ENCODE data around the gene GATC. TPM values are rescaled to one million over a fixed set of nuclear protein-coding genes. Genes with fewer than 3 reads are reported as not detected.

GATC gene, protein sequence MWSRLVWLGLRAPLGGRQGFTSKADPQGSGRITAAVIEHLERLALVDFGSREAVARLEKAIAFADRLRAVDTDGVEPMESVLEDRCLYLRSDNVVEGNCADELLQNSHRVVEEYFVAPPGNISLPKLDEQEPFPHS
- total RNA-seq (30.2 TPM), polyA plus RNA-seq (10 to 100 TPM; 13.7 to 19.9 (median 16.9) TPM)

DNA sequence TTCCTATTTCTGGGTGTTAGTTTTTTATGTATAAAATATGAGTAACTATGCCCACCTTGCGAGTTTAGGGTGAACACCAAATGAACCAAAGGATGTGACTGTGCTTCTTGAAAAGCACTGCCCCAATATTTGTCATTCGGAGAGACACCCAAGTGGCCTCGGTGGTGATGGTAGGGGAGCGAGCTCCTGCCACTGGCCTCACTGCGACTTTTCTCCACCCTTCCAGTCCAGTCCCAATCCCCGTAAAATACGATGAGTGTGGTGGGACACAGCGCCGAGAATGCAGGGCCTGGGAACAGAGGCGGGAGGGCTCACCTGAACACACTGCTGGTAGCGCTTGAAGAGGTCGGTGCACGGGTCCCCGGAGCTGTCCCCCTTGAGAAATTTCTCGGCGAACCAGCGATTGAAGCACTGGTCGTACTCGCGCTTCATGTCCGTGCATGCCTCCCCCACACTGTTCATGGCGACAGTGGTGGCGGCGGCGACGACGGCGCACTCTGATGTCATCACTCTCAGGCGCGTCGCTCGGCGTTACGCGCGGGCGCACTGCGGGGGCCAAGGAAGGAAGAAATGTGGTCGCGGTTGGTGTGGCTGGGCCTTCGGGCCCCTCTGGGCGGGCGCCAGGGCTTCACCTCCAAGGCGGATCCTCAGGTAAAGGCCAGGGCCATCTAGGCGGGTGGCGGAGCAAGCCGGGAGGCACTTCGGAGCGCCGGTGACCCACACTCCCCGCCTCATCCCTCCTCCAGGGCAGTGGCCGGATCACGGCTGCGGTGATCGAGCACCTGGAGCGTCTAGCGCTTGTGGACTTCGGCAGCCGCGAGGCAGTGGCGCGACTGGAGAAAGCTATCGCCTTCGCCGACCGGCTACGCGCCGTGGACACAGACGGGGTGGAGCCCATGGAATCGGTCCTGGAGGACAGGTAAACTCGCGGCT, at the start of gene GATC, which contains the start of gene TRIAP1:
Gene GATC, plus strand, starts transcription at position 534 of the 933 bp plus-strand sequence. Its CDS starts 37 bp downstream, at position 571.
Gene TRIAP1, minus strand, starts transcription at position 474 of the 933 bp plus-strand sequence. Its CDS starts 12 bp downstream, at position 462.
- peaks cover 8 to 36% (median 25%) of the 10 kb centered on the region in 4 donors for H3K4me1 Mint-ChIP-seq

DNA sequence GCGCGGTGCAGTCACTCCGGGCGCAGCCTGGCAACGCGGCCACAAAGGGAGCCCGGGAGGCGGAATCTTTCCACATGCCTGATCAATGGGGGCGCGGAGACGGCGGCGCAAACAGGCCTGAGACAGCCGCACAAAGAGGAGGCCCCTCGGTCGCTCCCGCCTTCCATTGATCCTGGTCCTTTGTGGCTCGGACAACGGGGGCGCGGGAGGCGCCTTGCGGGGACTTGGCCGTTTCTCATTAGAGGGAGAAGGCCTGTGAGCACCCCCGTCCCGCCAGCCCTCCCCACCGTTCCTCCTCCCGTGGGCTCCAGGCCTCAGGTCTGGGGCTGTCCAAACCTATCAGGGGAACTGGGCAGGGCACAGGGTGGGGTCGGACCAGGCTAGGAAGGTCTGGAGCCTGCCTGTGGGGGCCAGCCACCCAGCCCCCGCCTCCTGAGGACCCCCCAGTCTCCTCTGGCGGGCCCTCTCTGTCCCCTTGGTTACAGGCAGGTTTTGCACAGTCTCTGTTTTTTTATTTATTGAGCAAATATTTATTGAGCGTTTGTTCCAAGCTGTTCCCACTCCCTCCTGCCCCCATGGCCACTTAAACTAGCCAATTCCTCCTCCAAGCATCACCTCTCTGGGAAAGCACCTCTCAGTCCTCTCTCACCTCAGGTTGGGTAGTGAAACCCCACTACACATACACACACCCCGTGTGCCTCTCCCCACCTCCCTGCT, 48.3 kb upstream of the GATC start:
- no peak for DNase-seq
- no peak overlapping the region for H3K27ac Mint-ChIP-seq
- no peaks in the 10 kb centered on the region for H3K9me3 Mint-ChIP-seq
- Histone ChIP-seq H3K27ac (ENCODE audit: insufficient read depth, low read length, poor library complexity, severe bottlenecking) (no peak overlapping the region), H3K4me1 (ENCODE audit: control insufficient read depth, insufficient read depth, low read length, poor library complexity, severe bottlenecking) (peaks cover 4% of the 10 kb centered on the region), H3K27me3 (ENCODE audit: control insufficient read depth, insufficient read depth, low read length) (peaks cover 6% of the 10 kb centered on the region), H3K36me3 (ENCODE audit: control insufficient read depth, insufficient read depth, low read length) (no peaks in the 10 kb centered on the region), H3K4me3 (ENCODE audit: low read depth, low read length) (no peak overlapping the region), H3K9me3 (ENCODE audit: control insufficient read depth in 2 of 2, low read length in 2 of 2) (no peaks in the 10 kb centered on the region)
- no peak for ATAC-seq (ENCODE audit: low read depth in 2 of 2)
- no peaks in the 10 kb centered on the region for H3K36me3 Mint-ChIP-seq
- H3K4me3 Mint-ChIP-seq, result no peak overlapping the region
- peaks cover 0 to 4% (median 1%) of the 10 kb centered on the region in 4 donors for H3K4me1 Mint-ChIP-seq
- H3K27me3 Mint-ChIP-seq, result peaks cover 10% of the 10 kb centered on the region

More for the DNA sequence above, at the start of gene GATC, which contains the start of gene TRIAP1:
- ATAC-seq (ENCODE audit: low read depth in 2 of 2) (peak; percentile 96 to 98), DNase-seq (peak; percentile 81 to 90 (median 86))
- Mint-ChIP-seq H3K9me3 (no peaks in the 10 kb centered on the region), H3K27ac (peak within 1 kb of the TSS; percentile 99 to 100 (median 100)), H3K4me3 (peak within 1 kb of the TSS; percentile 95 to 99 (median 98)), H3K27me3 (no peaks in the 10 kb centered on the region), H3K36me3 (peaks cover 12% of the 10 kb centered on the region)
- Histone ChIP-seq H3K4me3 (ENCODE audit: low read depth, low read length) (peak within 1 kb of the TSS; percentile 91), H3K9me3 (ENCODE audit: control insufficient read depth in 2 of 2, low read length in 2 of 2) (no peaks in the 10 kb centered on the region), H3K27ac (ENCODE audit: insufficient read depth, low read length, poor library complexity, severe bottlenecking) (peak within 1 kb of the TSS; percentile 86), H3K27me3 (ENCODE audit: control insufficient read depth, insufficient read depth, low read length) (no peaks in the 10 kb centered on the region), H3K36me3 (ENCODE audit: control insufficient read depth, insufficient read depth, low read length) (peaks cover 24% of the 10 kb centered on the region), H3K4me1 (ENCODE audit: control insufficient read depth, insufficient read depth, low read length, poor library complexity, severe bottlenecking) (peaks cover 26% of the 10 kb centered on the region)

DNA sequence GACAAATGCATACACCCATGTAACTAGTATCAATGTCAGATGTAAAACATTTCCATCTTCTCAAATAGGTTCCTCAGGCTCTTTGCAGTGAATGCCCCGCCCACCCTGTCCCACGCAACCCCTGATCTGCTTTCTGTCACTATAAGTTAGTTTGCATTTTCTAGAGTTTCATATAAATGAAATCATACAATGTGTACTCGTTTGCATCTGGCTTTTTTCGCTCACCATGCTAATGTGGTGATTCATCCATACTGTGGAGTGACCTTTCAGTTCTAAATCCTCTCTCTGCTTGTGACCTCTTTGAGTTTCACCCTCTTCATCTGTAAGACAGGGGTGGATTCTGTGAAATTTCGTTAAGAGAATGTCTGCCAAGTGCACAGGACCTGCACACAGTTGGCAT, 46.7 kb upstream of the GATC start:
- no peak overlapping the region for H3K27ac Mint-ChIP-seq
- Histone ChIP-seq H3K36me3 (ENCODE audit: control insufficient read depth, insufficient read depth, low read length) (no peaks in the 10 kb centered on the region), H3K27ac (ENCODE audit: insufficient read depth, low read length, poor library complexity, severe bottlenecking) (no peak overlapping the region), H3K4me3 (ENCODE audit: low read depth, low read length) (no peak overlapping the region), H3K4me1 (ENCODE audit: control insufficient read depth, insufficient read depth, low read length, poor library complexity, severe bottlenecking) (peaks cover 3% of the 10 kb centered on the region), H3K27me3 (ENCODE audit: control insufficient read depth, insufficient read depth, low read length) (peaks cover 6% of the 10 kb centered on the region), H3K9me3 (ENCODE audit: control insufficient read depth in 2 of 2, low read length in 2 of 2) (peaks cover 0 to 2% of the 10 kb centered on the region in 2 experiments)
- H3K9me3 Mint-ChIP-seq, result peaks cover 0 to 2% (median 0%) of the 10 kb centered on the region in 7 donors
- ATAC-seq (ENCODE audit: low read depth in 2 of 2) (no peak), DNase-seq (no peak)
- H3K4me1 Mint-ChIP-seq, result peaks cover 0 to 6% (median 5%) of the 10 kb centered on the region in 4 donors
- H3K4me3 Mint-ChIP-seq, result no peak overlapping the region
- H3K27me3 Mint-ChIP-seq, result peaks cover 12% of the 10 kb centered on the region
- no peaks in the 10 kb centered on the region for H3K36me3 Mint-ChIP-seq

DNA sequence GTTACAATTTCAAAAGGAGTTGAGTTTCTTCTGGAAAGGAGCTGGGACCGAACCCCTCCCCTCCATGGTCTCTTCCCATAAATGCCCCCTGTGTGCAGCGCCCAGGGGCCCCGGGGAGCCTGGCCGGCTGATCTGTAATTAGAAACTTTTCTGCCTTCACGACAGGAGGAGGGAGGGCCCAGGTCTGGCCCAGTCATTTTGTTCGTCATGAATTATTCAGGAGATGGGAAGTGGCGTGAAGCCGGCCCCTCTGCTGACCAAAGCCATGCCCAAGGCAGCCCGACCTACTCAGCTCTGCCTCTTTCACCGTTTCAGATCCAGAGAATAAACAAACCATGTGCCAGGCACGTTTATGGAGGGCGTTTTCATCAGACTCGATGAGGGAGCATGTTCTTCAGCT, 44.0 kb upstream of the GATC start:
- no peak overlapping the region for H3K27ac ChIP-seq (ENCODE audit: insufficient read depth, low read length, poor library complexity, severe bottlenecking)
- Mint-ChIP-seq H3K27ac (no peak overlapping the region), H3K9me3 (peaks cover 0 to 2% (median 0%) of the 10 kb centered on the region in 7 donors), H3K4me1 (peaks cover 0 to 6% (median 4%) of the 10 kb centered on the region in 4 donors), H3K4me3 (no peak overlapping the region), H3K27me3 (peaks cover 17% of the 10 kb centered on the region), H3K36me3 (no peaks in the 10 kb centered on the region)
- H3K27me3 ChIP-seq (ENCODE audit: control insufficient read depth, insufficient read depth, low read length), result peaks cover 6% of the 10 kb centered on the region
- no peak overlapping the region for H3K4me3 ChIP-seq (ENCODE audit: low read depth, low read length)
- DNase-seq, result no peak
- no peaks in the 10 kb centered on the region for H3K4me1 ChIP-seq (ENCODE audit: control insufficient read depth, insufficient read depth, low read length, poor library complexity, severe bottlenecking)
- H3K36me3 ChIP-seq (ENCODE audit: control insufficient read depth, insufficient read depth, low read length), result no peaks in the 10 kb centered on the region
- peaks cover 0 to 2% of the 10 kb centered on the region in 2 experiments for H3K9me3 ChIP-seq (ENCODE audit: control insufficient read depth in 2 of 2, low read length in 2 of 2)
- ATAC-seq (ENCODE audit: low read depth in 2 of 2), result no peak

DNA sequence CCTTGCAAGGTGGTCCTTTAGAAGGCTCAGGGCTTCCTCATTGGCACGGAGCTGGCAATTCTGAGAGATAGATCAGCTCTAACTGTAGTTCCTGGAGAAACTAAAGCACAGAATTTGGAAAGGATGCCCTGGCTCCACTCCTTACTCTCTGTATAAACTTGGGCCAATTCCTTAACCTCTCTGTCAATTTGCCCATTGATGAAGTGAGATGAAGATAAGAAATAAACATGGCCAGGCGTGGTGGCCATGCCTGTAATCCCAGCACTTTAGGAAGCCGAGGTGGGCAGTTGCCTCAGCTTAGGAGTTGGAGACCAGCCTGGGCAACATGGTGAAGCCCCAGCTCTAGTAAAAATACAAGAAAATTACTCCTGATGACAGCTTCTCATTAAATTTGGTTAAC, 42.4 kb upstream of the GATC start:
- H3K4me3 Mint-ChIP-seq, result no peak overlapping the region
- Histone ChIP-seq H3K9me3 (ENCODE audit: control insufficient read depth in 2 of 2, low read length in 2 of 2) (peaks cover 0 to 2% of the 10 kb centered on the region in 2 experiments), H3K4me1 (ENCODE audit: control insufficient read depth, insufficient read depth, low read length, poor library complexity, severe bottlenecking) (no peaks in the 10 kb centered on the region), H3K27me3 (ENCODE audit: control insufficient read depth, insufficient read depth, low read length) (peaks cover 3% of the 10 kb centered on the region), H3K36me3 (ENCODE audit: control insufficient read depth, insufficient read depth, low read length) (no peaks in the 10 kb centered on the region), H3K4me3 (ENCODE audit: low read depth, low read length) (no peak overlapping the region), H3K27ac (ENCODE audit: insufficient read depth, low read length, poor library complexity, severe bottlenecking) (no peak overlapping the region)
- no peak overlapping the region for H3K27ac Mint-ChIP-seq
- no peak for ATAC-seq (ENCODE audit: low read depth in 2 of 2)
- H3K36me3 Mint-ChIP-seq, result no peaks in the 10 kb centered on the region
- peaks cover 0 to 2% (median 0%) of the 10 kb centered on the region in 7 donors for H3K9me3 Mint-ChIP-seq
- peaks cover 0 to 6% (median 4%) of the 10 kb centered on the region in 4 donors for H3K4me1 Mint-ChIP-seq
- H3K27me3 Mint-ChIP-seq, result peaks cover 17% of the 10 kb centered on the region
- DNase-seq, result no peak

DNA sequence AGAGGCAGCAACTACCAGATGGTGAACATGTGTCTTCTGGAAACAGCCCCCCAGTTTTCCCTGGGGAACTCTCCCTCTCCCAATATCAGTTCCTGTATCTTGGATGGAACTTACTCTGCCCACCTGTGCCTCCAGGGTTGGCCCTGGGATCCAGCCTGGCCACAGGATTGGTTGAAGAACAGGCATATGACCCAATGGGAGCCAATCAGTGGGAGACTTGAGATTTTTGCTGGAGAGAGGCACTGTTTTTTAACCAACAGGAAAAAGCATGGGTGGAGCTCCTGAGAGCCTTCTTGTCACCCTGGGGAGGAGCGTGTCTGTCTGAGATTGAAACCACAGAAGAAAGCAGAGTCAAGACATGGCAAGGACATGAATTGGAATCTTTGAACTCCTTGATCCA, 42.0 kb upstream of the GATC start:
- H3K27me3 Mint-ChIP-seq, result peaks cover 13% of the 10 kb centered on the region
- ATAC-seq (ENCODE audit: low read depth in 2 of 2) (no peak), DNase-seq (peak in 1 of 3 donors; percentile 63)
- H3K36me3 ChIP-seq (ENCODE audit: control insufficient read depth, insufficient read depth, low read length), result no peaks in the 10 kb centered on the region
- H3K9me3 Mint-ChIP-seq, result peaks cover 0 to 2% (median 0%) of the 10 kb centered on the region in 7 donors
- peaks cover 0 to 2% of the 10 kb centered on the region in 2 experiments for H3K9me3 ChIP-seq (ENCODE audit: control insufficient read depth in 2 of 2, low read length in 2 of 2)
- H3K4me3 ChIP-seq (ENCODE audit: low read depth, low read length), result no peak overlapping the region
- no peak overlapping the region for H3K27ac ChIP-seq (ENCODE audit: insufficient read depth, low read length, poor library complexity, severe bottlenecking)
- H3K36me3 Mint-ChIP-seq, result no peaks in the 10 kb centered on the region
- peak overlapping the region in 1 of 4 donors; percentile 43 for H3K4me3 Mint-ChIP-seq
- no peak overlapping the region for H3K27ac Mint-ChIP-seq
- H3K4me1 ChIP-seq (ENCODE audit: control insufficient read depth, insufficient read depth, low read length, poor library complexity, severe bottlenecking), result no peaks in the 10 kb centered on the region
- H3K4me1 Mint-ChIP-seq, result peaks cover 0 to 6% (median 4%) of the 10 kb centered on the region in 4 donors
- H3K27me3 ChIP-seq (ENCODE audit: control insufficient read depth, insufficient read depth, low read length), result peaks cover 3% of the 10 kb centered on the region

DNA sequence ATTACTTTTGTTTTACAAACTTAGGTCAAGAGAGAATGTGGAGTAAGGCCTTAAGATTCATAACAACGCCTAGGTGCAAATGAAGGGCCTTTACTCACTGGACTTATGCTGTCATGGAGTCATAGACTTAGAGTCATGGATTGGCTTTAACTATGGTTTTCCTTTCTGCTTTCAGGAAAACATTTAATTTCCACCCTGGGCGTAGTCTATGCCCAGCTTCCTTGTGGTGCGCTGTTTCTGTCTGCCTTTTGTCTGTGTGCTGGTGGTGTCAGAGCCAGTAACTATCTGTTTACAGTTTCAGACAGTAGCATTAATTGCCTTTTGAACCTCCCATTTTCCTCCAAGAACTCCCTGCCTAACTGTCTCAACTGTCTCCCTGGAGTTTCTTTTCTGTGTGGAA, 40.2 kb upstream of the GATC start:
- Mint-ChIP-seq H3K4me1 (peaks cover 0 to 5% (median 2%) of the 10 kb centered on the region in 4 donors), H3K27me3 (peaks cover 13% of the 10 kb centered on the region), H3K9me3 (peaks cover 0 to 2% (median 0%) of the 10 kb centered on the region in 7 donors), H3K27ac (no peak overlapping the region), H3K4me3 (no peak overlapping the region), H3K36me3 (no peaks in the 10 kb centered on the region)
- H3K27ac ChIP-seq (ENCODE audit: insufficient read depth, low read length, poor library complexity, severe bottlenecking), result no peak overlapping the region
- no peak for ATAC-seq (ENCODE audit: low read depth in 2 of 2)
- peaks cover 0 to 2% of the 10 kb centered on the region in 2 experiments for H3K9me3 ChIP-seq (ENCODE audit: control insufficient read depth in 2 of 2, low read length in 2 of 2)
- no peak for DNase-seq
- H3K4me3 ChIP-seq (ENCODE audit: low read depth, low read length), result no peak overlapping the region
- no peaks in the 10 kb centered on the region for H3K4me1 ChIP-seq (ENCODE audit: control insufficient read depth, insufficient read depth, low read length, poor library complexity, severe bottlenecking)
- H3K36me3 ChIP-seq (ENCODE audit: control insufficient read depth, insufficient read depth, low read length), result no peaks in the 10 kb centered on the region
- H3K27me3 ChIP-seq (ENCODE audit: control insufficient read depth, insufficient read depth, low read length), result no peaks in the 10 kb centered on the region
